ENCODE measurements around the gene ZNF322.
A peak's percentile ranks its signal among the peaks of the same experiment; 100 is the strongest.

The ZNF322 gene

DNA sequence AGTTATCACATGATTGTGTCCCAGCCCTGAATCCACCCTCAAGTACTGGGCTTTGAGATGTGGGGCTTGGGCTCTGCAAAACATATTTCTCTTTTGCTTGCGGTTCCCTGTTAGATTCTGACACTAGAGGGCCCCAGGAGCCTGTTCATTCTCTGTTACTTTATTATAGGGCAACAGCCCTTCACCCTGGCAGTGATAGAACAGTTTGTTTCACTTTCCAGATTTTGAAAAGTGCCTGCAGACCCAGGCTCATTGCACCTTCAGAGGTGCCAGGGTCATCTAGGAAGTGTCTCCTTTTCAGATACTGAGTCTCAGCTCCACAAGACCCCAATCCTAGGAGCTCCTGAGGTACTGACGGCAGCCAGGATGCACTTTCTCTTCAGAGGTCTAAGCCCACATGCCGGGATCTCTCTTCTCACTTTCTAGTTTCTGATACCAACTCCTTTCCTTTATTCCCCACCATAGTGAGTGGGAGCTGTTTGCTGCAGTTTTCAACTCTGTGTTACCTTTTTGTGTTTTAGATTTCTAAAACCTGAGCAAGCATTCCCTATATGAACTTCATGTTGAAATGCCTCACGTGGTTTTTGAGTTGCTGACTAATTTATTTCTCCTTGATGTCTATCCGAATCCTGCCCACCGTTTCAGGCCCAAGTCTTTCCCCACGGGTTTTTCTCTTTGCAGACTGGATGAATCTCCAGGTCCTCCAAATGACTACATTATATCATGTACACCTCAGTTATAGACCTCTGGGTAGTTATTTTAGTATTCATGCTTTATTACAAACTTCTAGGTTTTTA, 51.9 kb downstream of the ZNF322 start:
- H3K4me3 ChIP-seq (ENCODE audit: low read length), result no peak overlapping the region
- TF ChIP-seq CTCF (conservative IDR thresholded peaks at IDR 0.05; ENCODE audit: low read depth, low read length), result peak; percentile 85
- DNase-seq (ENCODE audit: low read depth), result no peak

GRCh38 chr6:26604797-26605196, 54.7 kb downstream of the ZNF322 start:
- DNase-seq (ENCODE audit: low read depth), result no peak
- TF ChIP-seq CTCF (conservative IDR thresholded peaks at IDR 0.05; ENCODE audit: low read depth, low read length), result no peak
- H3K4me3 ChIP-seq (ENCODE audit: low read length), result no peak overlapping the region

- no peak for TF ChIP-seq CTCF (conservative IDR thresholded peaks at IDR 0.05; ENCODE audit: low read depth, low read length)
- no peak for DNase-seq (ENCODE audit: low read depth)
Measured at GRCh38 chr6:26604026-26604425, 55.5 kb downstream of the ZNF322 start.

GRCh38 chr6:26602262-26602661, 57.3 kb downstream of the ZNF322 start:
- H3K4me3 ChIP-seq (ENCODE audit: low read length), result no peak overlapping the region
- DNase-seq (ENCODE audit: low read depth), result no peak
- no peak for TF ChIP-seq CTCF (conservative IDR thresholded peaks at IDR 0.05; ENCODE audit: low read depth, low read length)

More at GRCh38 chr6:26604026-26604425, 55.5 kb downstream of the ZNF322 start:
- H3K4me3 ChIP-seq (ENCODE audit: low read length), result no peak overlapping the region

GRCh38 chr6:26600759-26601158, 58.8 kb downstream of the ZNF322 start:
- no peak for TF ChIP-seq CTCF (conservative IDR thresholded peaks at IDR 0.05; ENCODE audit: low read depth, low read length)
- DNase-seq (ENCODE audit: low read depth), result no peak
- H3K4me3 ChIP-seq (ENCODE audit: low read length), result no peak overlapping the region

- no peak for DNase-seq (ENCODE audit: low read depth)
- no peak for TF ChIP-seq CTCF (conservative IDR thresholded peaks at IDR 0.05; ENCODE audit: low read depth, low read length)
- H3K4me3 ChIP-seq (ENCODE audit: low read length), result no peak overlapping the region
Measured at GRCh38 chr6:26599591-26599990, 60.0 kb downstream of the ZNF322 start.

GRCh38 chr6:26599134-26599533, 60.4 kb downstream of the ZNF322 start:
- TF ChIP-seq CTCF (conservative IDR thresholded peaks at IDR 0.05; ENCODE audit: low read depth, low read length), result no peak
- DNase-seq (ENCODE audit: low read depth), result no peak
- H3K4me3 ChIP-seq (ENCODE audit: low read length), result no peak overlapping the region
